Fibroblast of lung (primary cell): Measurements from ENCODE around the gene NBEAL1. TPM values are rescaled to one million over a fixed set of nuclear protein-coding genes. Genes with fewer than 3 reads are reported as not detected.

ENCODE experiments used
- DNase-seq, 2 donors: peaks; one replicate each; pipeline versions ENCODE4 v3.0.0 to v3.0.0-alpha.2; 2010; ENCODE audit warnings: low read depth in 2 of 2
- H2AFZ ChIP-seq: 2 replicates; pipeline ENCODE4 v1.5.1; 2012; ENCODE audit warnings: low read length, control low read depth, inconsistent platforms
- H3K27ac ChIP-seq: 2 replicates; pipeline ENCODE4 v1.5.1; 2011; ENCODE audit warnings: low read length, control low read depth; ENCODE audit not compliant: insufficient read depth
- H3K27me3 ChIP-seq: 2 replicates; pipeline ENCODE4 v1.5.1; 2011; ENCODE audit warnings: mild to moderate bottlenecking, low read length; ENCODE audit not compliant: control insufficient read depth, insufficient read depth
- H3K36me3 ChIP-seq: 2 replicates; pipeline ENCODE4 v1.5.1; 2011; ENCODE audit warnings: low read length; ENCODE audit not compliant: control insufficient read depth, insufficient read depth
- H3K4me1 ChIP-seq: 2 replicates; pipeline ENCODE4 v1.5.1; 2011; ENCODE audit warnings: low read length; ENCODE audit not compliant: control insufficient read depth, insufficient read depth; ENCODE audit errors: extremely low read depth
- H3K4me2 ChIP-seq: 2 replicates; pipeline ENCODE4 v1.5.1; 2011; ENCODE audit warnings: low read length, control low read depth; ENCODE audit not compliant: insufficient read depth; ENCODE audit errors: extremely low read depth
- H3K4me3 ChIP-seq, 4 experiments: fragments of 200-600 bp in 1 of 4; sonication (generic) in 1 of 4; replicated peaks in 1 of 4; 2 replicates each; pipeline ENCODE4 v1.5.1; 2011 to 2016; ENCODE audit warnings: low read length in 4 of 4, low read depth in 3 of 4, mild to moderate bottlenecking in 3 of 4, control low read depth in 2 of 4, inconsistent platforms in 1 of 4, mixed read lengths in 1 of 4; ENCODE audit not compliant: insufficient read depth in 1 of 4; ENCODE audit errors: control extremely low read depth in 1 of 4
- H3K79me2 ChIP-seq: 2 replicates; pipeline ENCODE4 v1.5.1; 2012; ENCODE audit warnings: mild to moderate bottlenecking, low read length, inconsistent platforms; ENCODE audit not compliant: control insufficient read depth, insufficient read depth
- H3K9ac ChIP-seq: 2 replicates; pipeline ENCODE4 v1.5.1; 2011; ENCODE audit warnings: mild to moderate bottlenecking, low read length, control low read depth; ENCODE audit not compliant: insufficient read depth
- H3K9me3 ChIP-seq: 2 replicates; pipeline ENCODE4 v1.5.1; 2012; ENCODE audit warnings: low read depth, low read length; ENCODE audit not compliant: control insufficient read depth, insufficient read depth
- H4K20me1 ChIP-seq: 2 replicates; pipeline ENCODE4 v1.5.1; 2011; ENCODE audit warnings: low read length; ENCODE audit not compliant: control insufficient read depth, insufficient read depth; ENCODE audit errors: extremely low read depth
- CTCF ChIP-seq, 2 donors: IDR thresholded peaks in 1 of 2; conservative IDR thresholded peaks in 1 of 2; 1 replicate in 1 of 2; 2 replicates in 1 of 2; pipeline ENCODE4 v1.5.1; 2011 to 2012; ENCODE audit warnings: low read length in 2 of 2, control low read depth in 1 of 2, inconsistent platforms in 1 of 2, low read depth in 1 of 2, mild to moderate bottlenecking in 1 of 2
- EZH2 ChIP-seq: IDR thresholded peaks from 2 replicates; pipeline ENCODE4 v1.5.1; 2012; ENCODE audit warnings: low read length, control low read depth, mild to moderate bottlenecking; ENCODE audit errors: missing control alignments
- polyA plus RNA-seq, 2 donors: library from polyadenylated mRNA; depleted of rRNA in 1 of 2; stranded (reverse) in 1 of 2; unstranded in 1 of 2; fragments of >200 nt; gene quantifications; 2 replicates each; pipeline ENCODE4 v1.2.1, GENCODE V29; 2011 to 2012; ENCODE audit warnings: missing spikeins in 1 of 2
- total RNA-seq: library from RNA; depleted of rRNA; stranded (reverse); fragments of >200 nt; gene quantifications from 2 replicates; pipeline ENCODE4 v1.2.1, GENCODE V29; 2014

NBEAL1 gene
- total and polyA plus RNA-seq, 2 donors (not counting 1 experiment from before 2014, with no cell fraction given), result 14.8 to 55.7 TPM

- H3K9ac ChIP-seq, result no peak overlapping the region
- DNase-seq, result no peak
- no peaks in the 10 kb centered on the region for H3K9me3 ChIP-seq
- no peak overlapping the region for H3K27ac ChIP-seq
- no peaks in the 10 kb centered on the region for H3K36me3 ChIP-seq
- no peaks in the 10 kb centered on the region for H3K79me2 ChIP-seq
- no peak overlapping the region for H3K4me2 ChIP-seq
- no peak for TF ChIP-seq CTCF (conservative IDR thresholded peaks at IDR 0.05 in 1 of 2, IDR thresholded peaks at IDR 0.05 in 1 of 2; ENCODE audit: low read depth in 1 of 2, low read length in 2 of 2)
- H4K20me1 ChIP-seq, result no peaks in the 10 kb centered on the region
- H3K4me3 ChIP-seq, result no peak overlapping the region
- no peaks in the 10 kb centered on the region for H3K27me3 ChIP-seq
- H3K4me1 ChIP-seq, result no peaks in the 10 kb centered on the region
- no peak overlapping the region for H2AFZ ChIP-seq
Observed at GRCh38 chr2:202976809-202977208, 37.9 kb upstream of the NBEAL1 start.

DNA sequence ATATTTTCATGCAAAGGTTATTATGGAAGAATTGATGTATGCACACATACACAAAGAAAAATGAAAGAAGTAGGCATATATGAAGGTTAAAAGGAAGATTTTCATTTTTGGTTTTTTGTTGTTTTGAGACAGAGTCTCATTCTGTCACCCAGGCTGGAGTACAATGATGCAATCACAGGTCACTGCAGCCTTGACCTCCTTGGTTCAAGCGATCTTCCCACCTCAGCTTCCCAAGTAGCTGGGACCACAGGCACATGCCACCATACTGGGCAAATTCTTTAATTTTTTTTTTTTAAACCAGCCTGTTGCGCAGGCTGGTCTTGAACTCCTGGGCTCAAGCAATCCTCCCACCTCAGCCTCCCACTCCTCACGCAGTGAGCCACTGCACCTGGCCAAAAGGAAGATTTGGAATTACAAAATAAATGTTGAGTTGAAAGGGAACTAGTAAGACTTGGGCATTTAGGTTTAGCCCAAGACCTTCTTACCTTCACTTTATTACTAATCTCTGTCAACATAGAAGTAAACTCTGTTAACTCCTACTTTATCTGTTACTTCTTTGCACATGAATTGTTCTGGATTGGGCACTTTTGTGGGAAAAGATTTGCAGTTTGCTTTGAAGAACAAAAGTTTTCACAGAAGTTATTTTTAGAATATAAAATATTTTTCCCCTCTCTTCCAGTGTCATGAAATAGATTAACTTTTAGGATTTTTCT, 31.7 kb upstream of the NBEAL1 start:
- H3K4me3 ChIP-seq, result no peak overlapping the region
- H3K27me3 ChIP-seq, result no peaks in the 10 kb centered on the region
- TF ChIP-seq EZH2 (no peak), CTCF (conservative IDR thresholded peaks at IDR 0.05 in 1 of 2, IDR thresholded peaks at IDR 0.05 in 1 of 2; ENCODE audit: low read depth in 1 of 2, low read length in 2 of 2) (no peak)
- H3K4me2 ChIP-seq, result no peak overlapping the region
- no peaks in the 10 kb centered on the region for H3K36me3 ChIP-seq
- H4K20me1 ChIP-seq, result no peaks in the 10 kb centered on the region
- no peaks in the 10 kb centered on the region for H3K79me2 ChIP-seq
- no peak for DNase-seq
- no peak overlapping the region for H3K27ac ChIP-seq
- no peaks in the 10 kb centered on the region for H3K4me1 ChIP-seq
- no peak overlapping the region for H2AFZ ChIP-seq
- H3K9ac ChIP-seq, result no peak overlapping the region
- no peaks in the 10 kb centered on the region for H3K9me3 ChIP-seq

- no peak overlapping the region for H3K9ac ChIP-seq
- no peak overlapping the region for H3K4me2 ChIP-seq
- no peak for TF ChIP-seq EZH2
Observed at GRCh38 chr2:202989749-202990148, 24.9 kb upstream of the NBEAL1 start.

More at GRCh38 chr2:202989749-202990148, 24.9 kb upstream of the NBEAL1 start:
- H4K20me1 ChIP-seq, result no peaks in the 10 kb centered on the region
- H3K4me3 ChIP-seq, result no peak overlapping the region
- no peaks in the 10 kb centered on the region for H3K27me3 ChIP-seq
- H3K36me3 ChIP-seq, result no peaks in the 10 kb centered on the region
- no peaks in the 10 kb centered on the region for H3K9me3 ChIP-seq
- no peak for DNase-seq
- no peaks in the 10 kb centered on the region for H3K79me2 ChIP-seq
- no peak overlapping the region for H3K27ac ChIP-seq
- no peaks in the 10 kb centered on the region for H3K4me1 ChIP-seq
- no peak overlapping the region for H2AFZ ChIP-seq
